ENCODE data around the gene COL8A1. TPM values are rescaled to one million over a fixed set of nuclear protein-coding genes. Genes with fewer than 3 reads are reported as not detected.

Gene COL8A1
- total RNA-seq, 1 donor from 2014 or later = 95.1 TPM

- no peaks in the 10 kb centered on the region for H3K4me1 ChIP-seq
- intact Hi-C loops (cut with DNase I) = no loop called here
- no peak for ATAC-seq
- H3K9me3 ChIP-seq = no peaks in the 10 kb centered on the region
- H3K27ac ChIP-seq = no peak overlapping the region
- no peaks in the 10 kb centered on the region for H3K27me3 ChIP-seq
- no peaks in the 10 kb centered on the region for H3K36me3 ChIP-seq
- no peak for TF ChIP-seq CTCF (IDR thresholded peaks at IDR 0.05)
- no peak overlapping the region for H3K4me3 ChIP-seq
- no peak for DNase-seq
Observed at GRCh38 chr3:99634881-99635280, 3.5 kb upstream of the COL8A1 start.

GRCh38 chr3:99635348-99635747 lies 3.0 kb upstream of the COL8A1 start:
- intact Hi-C loops (cut with DNase I) = no loop called here
- TF ChIP-seq CTCF (IDR thresholded peaks at IDR 0.05) = no peak
- no peaks in the 10 kb centered on the region for H3K27me3 ChIP-seq
- no peak for ATAC-seq
- H3K36me3 ChIP-seq = no peaks in the 10 kb centered on the region
- H3K4me3 ChIP-seq = no peak overlapping the region
- no peaks in the 10 kb centered on the region for H3K9me3 ChIP-seq
- H3K4me1 ChIP-seq = no peaks in the 10 kb centered on the region
- H3K27ac ChIP-seq = no peak overlapping the region
- DNase-seq = no peak

- H3K9me3 ChIP-seq = no peaks in the 10 kb centered on the region
- intact Hi-C loops (cut with DNase I) = no loop called here
- no peak for TF ChIP-seq CTCF (IDR thresholded peaks at IDR 0.05)
- H3K27ac ChIP-seq = peak overlapping the region; percentile 86
- H3K36me3 ChIP-seq = no peaks in the 10 kb centered on the region
- ATAC-seq (peak; percentile 34), DNase-seq (no peak)
- H3K4me3 ChIP-seq = peak overlapping the region; percentile 62
- no peaks in the 10 kb centered on the region for H3K4me1 ChIP-seq
- no peaks in the 10 kb centered on the region for H3K27me3 ChIP-seq
Observed at GRCh38 chr3:99637016-99637367, 1.4 kb upstream of the COL8A1 start.

DNA sequence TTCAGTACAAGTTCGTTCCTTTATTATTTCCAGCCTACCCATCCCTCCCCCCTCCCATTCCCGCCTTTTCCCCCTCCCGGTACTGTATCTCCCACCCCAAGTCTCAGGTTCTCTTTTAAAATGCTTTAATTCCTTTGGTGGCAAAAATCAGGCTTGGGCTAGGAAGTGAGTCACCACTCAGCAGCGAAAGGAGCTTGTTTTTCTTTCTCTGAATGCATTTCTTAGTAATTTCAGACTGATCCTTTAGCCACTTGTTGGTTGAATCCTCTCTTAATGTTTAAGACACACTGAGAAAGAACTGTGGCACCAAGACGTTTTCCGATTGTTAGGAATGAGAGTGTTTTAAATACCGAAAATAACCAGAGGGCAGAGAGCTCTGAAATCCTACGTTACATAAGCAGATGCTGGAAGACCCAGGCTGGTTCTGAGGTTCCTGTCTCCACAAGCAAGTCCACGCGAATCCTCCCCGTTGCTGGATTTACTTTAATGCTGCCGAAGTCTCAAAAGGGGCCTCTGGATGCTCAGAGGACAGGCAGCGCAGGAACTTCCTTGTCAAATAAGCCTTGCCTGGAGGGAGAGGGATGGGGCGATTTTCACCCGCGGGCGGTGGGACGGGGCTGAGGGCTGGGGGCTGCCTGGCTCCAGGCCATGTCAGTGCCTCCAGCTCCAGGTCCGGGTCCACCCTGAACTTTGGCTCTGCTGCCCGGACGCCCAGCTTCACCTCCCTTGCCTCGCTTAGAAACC lies 854 bp upstream of the COL8A1 start:
- Histone ChIP-seq H3K4me3 (peak overlapping the region; percentile 62), H3K4me1 (no peaks in the 10 kb centered on the region), H3K36me3 (no peaks in the 10 kb centered on the region), H3K27me3 (no peaks in the 10 kb centered on the region), H3K27ac (peak overlapping the region; percentile 86), H3K9me3 (no peaks in the 10 kb centered on the region)
- TF ChIP-seq CTCF (IDR thresholded peaks at IDR 0.05) = no peak
- intact Hi-C loops (cut with DNase I) = no loop called here
- DNase-seq (no peak), ATAC-seq (peak; percentile 18)

DNA sequence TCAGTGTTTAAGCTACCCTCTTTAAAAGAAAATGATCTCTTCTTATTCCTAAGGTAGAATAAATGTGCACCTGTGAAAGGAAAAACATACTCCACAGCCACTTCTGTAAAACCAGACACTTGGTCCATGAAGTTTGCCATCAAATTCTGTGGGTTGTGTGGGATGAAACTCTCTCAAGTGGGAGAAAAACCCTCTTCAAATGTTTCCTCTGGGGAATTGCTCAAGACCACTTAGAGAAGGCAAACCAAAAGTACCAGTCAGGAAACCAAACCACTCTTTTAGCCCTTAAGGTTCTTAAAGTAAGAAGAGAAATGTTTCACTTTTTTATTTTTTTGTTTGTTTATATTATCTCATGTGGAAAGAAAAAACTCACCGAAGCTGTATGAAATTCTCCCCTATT lies 1.2 kb downstream of the COL8A1 start:
- ATAC-seq = peak; percentile 13
- intact Hi-C loops (cut with DNase I) = no loop called here
- peak overlapping the region; percentile 86 for H3K27ac ChIP-seq
- H3K9me3 ChIP-seq = no peaks in the 10 kb centered on the region
- no peaks in the 10 kb centered on the region for H3K4me1 ChIP-seq
- no peaks in the 10 kb centered on the region for H3K27me3 ChIP-seq
- H3K4me3 ChIP-seq = peak overlapping the region; percentile 62
- DNase-seq = no peak
- no peaks in the 10 kb centered on the region for H3K36me3 ChIP-seq
- TF ChIP-seq CTCF (IDR thresholded peaks at IDR 0.05) = no peak
